Ovary (tissue), 9 donors: ENCODE data around the gene KLHL2. TPM values are rescaled to one million over a fixed set of nuclear protein-coding genes. Genes with fewer than 3 reads are reported as not detected.

Experiments
- DNase-seq, 5 donors: peaks; one replicate each; pipeline ENCODE4 v3.0.0-alpha.2; 2019 to 2020
- H3K27ac ChIP-seq, 2 donors: fragments of 200-600 bp; one replicate each; pipeline versions ENCODE4 v1.5.1 to v1.8.0; 2019 to 2022
- H3K27me3 ChIP-seq: fragments of 200-600 bp; one replicate; pipeline ENCODE4 v1.8.0; 2022
- H3K36me3 ChIP-seq: fragments of 200-600 bp; sonication (generic); one replicate; pipeline ENCODE4 v1.5.1; 2019
- H3K4me1 ChIP-seq: one replicate; pipeline ENCODE4 v1.8.1; 2013; ENCODE audit warnings: mild to moderate bottlenecking, moderate library complexity; ENCODE audit not compliant: insufficient read depth
- H3K4me3 ChIP-seq: fragments of 200-600 bp; sonication (generic); one replicate; pipeline ENCODE4 v1.5.1; 2017
- H3K9me3 ChIP-seq, 2 donors: fragments of 200-600 bp in 1 of 2; sonication (generic) in 1 of 2; one replicate each; pipeline versions ENCODE4 v1.5.1 to v1.8.1; 2013 to 2019; ENCODE audit warnings: mild to moderate bottlenecking in 1 of 2, moderate library complexity in 1 of 2
- CTCF ChIP-seq, 3 donors: fragments of 450-650 bp in 2 of 3; fragments of 200-600 bp in 1 of 3; IDR thresholded peaks; one replicate each; pipeline versions ENCODE4 v1.5.1 to v1.8.0; 2016 to 2022; ENCODE audit warnings: antibody characterized with exemption in 3 of 3, mild to moderate bottlenecking in 1 of 3
- EP300 ChIP-seq: sonication (generic); formaldehyde crosslinking; IDR thresholded peaks from one replicate; pipeline ENCODE4 v1.6.1; 2017; ENCODE audit warnings: antibody characterized with exemption
- POLR2A ChIP-seq: fragments of 450-650 bp; IDR thresholded peaks from one replicate; pipeline ENCODE4 v1.6.1; 2017; ENCODE audit warnings: antibody characterized with exemption, mild to moderate bottlenecking, moderate library complexity
- WGBS, 3 donors: extraction: QIAGEN DNeasy Blood & Tissue Kit in 1 of 3; methylation state at CpG; one replicate each; pipeline versions ENCODE4 v1.1.5 to v1.1.7; 2013 to 2017; 5-methylcytosine and 5-hydroxymethylcytosine counted together
- intact Hi-C, 4 donors: fragments of 100-400 bp; cut with DNase I; formaldehyde crosslinking; loops; one replicate each; pipeline versions ENCODE4 v1.11.0 to v1.15.1; 2022 to 2023
- polyA plus RNA-seq, 2 donors: library from polyadenylated mRNA; stranded (reverse); fragments of 200-250 nt in 1 of 2; fragments of 350-450 nt in 1 of 2; fragmentation: Illumina TruSeq in 1 of 2; extraction: RNeasy Lipid Tissue Mini Kit (QIAGEN cat#74804) in 1 of 2; gene quantifications; one replicate each; pipeline ENCODE4 v1.2.3, GENCODE V29; 2013 to 2014
- total RNA-seq, 7 donors: library from RNA; depleted of rRNA in 2 of 7; stranded (reverse); fragments of >200 nt in 2 of 7; fragmentation: NEBNext Ultra II Directional in 3 of 7; extraction: Animal tissue kit (Norgen Biotek cat#: 25700) in 3 of 7; gene quantifications; one replicate each; pipeline versions ENCODE4 v1.1.0 to v1.2.4, GENCODE V29; 2016 to 2023
- donor health status: DM: no; HTN: no; CAD: no; lungs with moderate emphysema.
- donor health status: DM: no; HTN: no; CAD: no.
- donor health status: Bipolar disorder and iron deficiency.
- donor health status: DM: yes; HTN: yes; CAD: no.
- donor health status: DM: no; HTN: no; CAD: no.
- donor health status: DM: yes; HTN: yes; CAD: no.

KLHL2 gene
- total and polyA plus RNA-seq, 9 donors: 7.2 to 19.3 (median 11.4) TPM

DNA sequence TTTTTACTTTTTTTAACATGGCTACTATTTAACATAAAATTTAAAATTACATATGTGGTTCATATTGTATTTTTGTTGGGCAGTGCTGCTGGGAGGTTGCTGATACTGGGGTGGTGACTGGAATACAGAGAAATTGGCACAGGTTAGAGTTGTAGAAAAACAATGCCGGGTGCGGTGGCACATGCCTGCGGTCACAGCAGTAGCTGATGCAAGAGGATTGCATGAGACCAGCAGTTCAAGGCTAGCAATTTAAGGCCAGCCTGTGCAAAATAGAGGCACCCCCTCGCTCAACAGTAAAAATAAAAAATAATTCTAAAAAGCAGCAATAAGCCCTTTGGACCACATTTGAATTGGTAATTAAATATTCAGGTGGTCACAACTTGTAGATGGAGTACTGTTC is 159.7 kb downstream of the KLHL2 start:
- Histone ChIP-seq H3K4me1 (no peaks in the 10 kb centered on the region), H3K27me3 (no peaks in the 10 kb centered on the region), H3K4me3 (no peak overlapping the region), H3K36me3 (no peaks in the 10 kb centered on the region), H3K9me3 (no peaks in the 10 kb centered on the region), H3K27ac (no peak overlapping the region)
- WGBS, 3 donors: 74 to 77% (median 76%) methylated on average over 4 of the region's 4 CpGs
- TF ChIP-seq CTCF (IDR thresholded peaks at IDR 0.05) (no peak), POLR2A (no peak), EP300 (no peak)
- intact Hi-C loops: loop anchor here in 1 of 4 donors (10.0 kb wide), 1 partner anchor 98 kb away; no protein-coding TSS in a partner anchor
- no peak for DNase-seq

GRCh38 chr4:165368114-165368513 is 160.8 kb downstream of the KLHL2 start:
- Histone ChIP-seq H3K36me3 (no peaks in the 10 kb centered on the region), H3K4me3 (no peak overlapping the region), H3K9me3 (no peaks in the 10 kb centered on the region), H3K27ac (no peak overlapping the region), H3K27me3 (no peaks in the 10 kb centered on the region), H3K4me1 (no peaks in the 10 kb centered on the region)
- WGBS, 3 donors: 86 to 94% (median 94%) methylated on average over 1 of the region's 1 CpG
- TF ChIP-seq POLR2A: no peak
- TF ChIP-seq CTCF (IDR thresholded peaks at IDR 0.05): no peak
- no peak for TF ChIP-seq EP300
- intact Hi-C loops: loop anchor here in 1 of 4 donors (10.0 kb wide), 1 partner anchor 97 kb away; no protein-coding TSS in a partner anchor
- no peak for DNase-seq

DNA sequence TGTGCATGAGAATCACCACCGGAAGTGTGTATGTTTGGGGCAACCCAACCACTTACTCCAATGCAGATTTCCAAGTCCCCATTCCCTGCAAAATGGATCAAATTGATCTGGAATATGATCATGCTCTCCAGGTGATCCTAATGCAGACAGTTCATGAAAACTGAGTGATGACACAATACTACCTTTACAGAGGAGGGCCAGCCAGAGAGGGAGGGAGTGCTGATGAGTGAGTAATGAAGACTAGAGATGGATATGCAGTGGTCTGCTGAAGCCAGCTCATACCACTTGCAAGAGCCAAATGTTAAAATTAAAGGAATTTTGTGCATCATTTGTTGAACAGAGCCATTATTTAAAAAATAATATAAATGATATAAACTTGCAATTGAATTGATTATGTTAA is 161.2 kb downstream of the KLHL2 start:
- TF ChIP-seq CTCF (IDR thresholded peaks at IDR 0.05) (no peak), POLR2A (no peak), EP300 (no peak)
- Histone ChIP-seq H3K27ac (no peak overlapping the region), H3K27me3 (no peaks in the 10 kb centered on the region), H3K4me1 (no peaks in the 10 kb centered on the region), H3K36me3 (no peaks in the 10 kb centered on the region), H3K4me3 (no peak overlapping the region), H3K9me3 (no peaks in the 10 kb centered on the region)
- WGBS, 3 donors: 88 to 100% (median 94%) methylated on average over 1 of the region's 1 CpG
- no peak for DNase-seq
- intact Hi-C loops: loop anchor here in 1 of 4 donors (10.0 kb wide), 1 partner anchor 96 kb away; no protein-coding TSS in a partner anchor

GRCh38 chr4:165369522-165369921 is 162.2 kb downstream of the KLHL2 start:
- intact Hi-C loops: loop anchor here in 1 of 4 donors (10.0 kb wide), 1 partner anchor 95 kb away; no protein-coding TSS in a partner anchor
- Histone ChIP-seq H3K27ac (no peak overlapping the region), H3K9me3 (no peaks in the 10 kb centered on the region), H3K36me3 (no peaks in the 10 kb centered on the region), H3K4me1 (no peaks in the 10 kb centered on the region), H3K27me3 (no peaks in the 10 kb centered on the region), H3K4me3 (no peak overlapping the region)
- DNase-seq: no peak
- TF ChIP-seq POLR2A (no peak), EP300 (no peak), CTCF (IDR thresholded peaks at IDR 0.05) (no peak)
- WGBS, 3 donors: 67 to 70% (median 69%) methylated on average over 5 of the region's 5 CpGs
